Natural killer cell (primary cell): ENCODE data around the gene SASS6. TPM values are rescaled to one million over a fixed set of nuclear protein-coding genes. Genes with fewer than 3 reads are reported as not detected.
"Not testable (repeated sequence)": the region's sequence is repeated elsewhere in the genome, so short reads cannot be mapped to it uniquely, and the experiment has no call there.

Experiments used
- ATAC-seq, 3 donors: fragments of 150-1000 bp in 2 of 3; fragments of 200-7000 bp in 1 of 3; cut with Tn5 transposase; 1 replicate in 1 of 3; 2 replicates in 2 of 3; pipeline ENCODE4 v1.10.0; 2021; ENCODE audit warnings: mild to moderate bottlenecking in 2 of 3, moderate library complexity in 2 of 3
- DNase-seq, 2 donors: peaks; one replicate each; pipeline versions ENCODE4 v3.0.0 to v3.0.0-alpha.2; 2013 to 2021; ENCODE audit warnings: mixed read lengths in 1 of 2
- H3K27ac ChIP-seq: one replicate; pipeline ENCODE4 v1.5.1; 2013; ENCODE audit warnings: mild to moderate bottlenecking, low read length
- H3K27me3 ChIP-seq: one replicate; pipeline ENCODE4 v1.6.1; 2013; ENCODE audit warnings: low read length; ENCODE audit not compliant: control insufficient read depth, insufficient read depth
- H3K36me3 ChIP-seq: one replicate; pipeline ENCODE4 v1.6.1; 2013; ENCODE audit warnings: low read length; ENCODE audit not compliant: control insufficient read depth, insufficient read depth
- H3K4me1 ChIP-seq: one replicate; pipeline ENCODE4 v1.6.1; 2013; ENCODE audit warnings: low read length; ENCODE audit not compliant: control insufficient read depth, insufficient read depth
- H3K4me3 ChIP-seq: one replicate; pipeline ENCODE4 v1.5.1; 2013; ENCODE audit warnings: low read length
- H3K9me3 ChIP-seq: one replicate; pipeline ENCODE4 v1.6.1; 2013; ENCODE audit warnings: low read length; ENCODE audit not compliant: control insufficient read depth, insufficient read depth
- H3K27ac Mint-ChIP-seq, 2 donors: one replicate each; pipeline ENCODE4 v1.8.0; 2022; ENCODE audit warnings: mild to moderate bottlenecking in 2 of 2, mixed read lengths in 2 of 2, moderate library complexity in 1 of 2
- H3K27me3 Mint-ChIP-seq, 2 donors: one replicate each; pipeline ENCODE4 v1.8.0; 2022; ENCODE audit warnings: low read depth in 2 of 2, mixed read lengths in 2 of 2
- H3K36me3 Mint-ChIP-seq: one replicate; pipeline ENCODE4 v1.8.0; 2022; ENCODE audit warnings: mixed read lengths
- H3K4me1 Mint-ChIP-seq, 2 donors: one replicate each; pipeline ENCODE4 v1.8.0; 2022; ENCODE audit warnings: mixed read lengths in 2 of 2
- H3K4me3 Mint-ChIP-seq: one replicate; pipeline ENCODE4 v1.8.0; 2022; ENCODE audit warnings: mild to moderate bottlenecking, moderate library complexity, mixed read lengths
- H3K9me3 Mint-ChIP-seq, 2 donors: one replicate each; pipeline ENCODE4 v1.8.0; 2022; ENCODE audit warnings: mixed read lengths in 2 of 2
- WGBS: methylation state at CpG from one replicate; pipeline ENCODE4 v1.1.7; 2013; ENCODE audit warnings: missing lambda C conversion rate; ENCODE audit not compliant: insufficient coverage; 5-methylcytosine and 5-hydroxymethylcytosine counted together
- intact Hi-C: fragments of 100-400 bp; cut with micrococcal nuclease; formaldehyde crosslinking; loops from one replicate; pipeline ENCODE4 v1.14.2; 2022
- total RNA-seq, 4 donors: library from RNA; stranded (reverse); fragments of 120-200 nt in 1 of 4; gene quantifications; one replicate each; pipeline versions ENCODE4 v1.2.3 to v1.2.4, GENCODE V29; 2013 to 2022
- TF ChIP-seq, protein P1 (sequence below): fragments of 200-600 bp; IDR thresholded peaks from one replicate; pipeline ENCODE4 v1.8.0; 2022; ENCODE audit warnings: antibody characterized with exemption

SASS6 gene
- total RNA-seq, 3 donors from 2014 or later (not counting 1 experiment from before 2014, with no cell fraction given), result 5.3 to 6.2 (median 5.6) TPM

DNA sequence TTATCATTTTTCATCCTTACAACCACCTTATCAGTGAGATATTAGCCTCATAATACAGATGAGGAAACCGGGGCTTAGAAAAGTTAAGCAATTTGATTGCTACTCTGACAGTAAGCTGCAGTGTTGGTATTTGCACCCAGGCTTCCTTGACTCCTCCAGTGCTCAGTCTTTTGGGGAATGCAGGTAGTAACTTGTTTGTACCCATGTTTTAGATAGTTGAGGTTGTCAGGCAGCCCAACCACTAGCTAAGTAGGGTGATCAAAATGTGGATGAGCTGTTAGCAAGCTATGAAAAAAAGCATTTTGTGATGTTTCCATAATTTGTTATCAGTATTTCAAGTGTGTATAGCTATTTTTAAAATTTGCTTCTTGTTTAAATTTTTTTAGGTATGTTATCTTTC lies 80.8 kb downstream of the SASS6 start:
- Histone ChIP-seq H3K4me1 (peaks cover 15% of the 10 kb centered on the region), H3K27me3 (no peaks in the 10 kb centered on the region), H3K36me3 (peaks cover 11% of the 10 kb centered on the region), H3K9me3 (no peaks in the 10 kb centered on the region), H3K27ac (no peak overlapping the region), H3K4me3 (no peak overlapping the region)
- TF ChIP-seq, protein P1, sequence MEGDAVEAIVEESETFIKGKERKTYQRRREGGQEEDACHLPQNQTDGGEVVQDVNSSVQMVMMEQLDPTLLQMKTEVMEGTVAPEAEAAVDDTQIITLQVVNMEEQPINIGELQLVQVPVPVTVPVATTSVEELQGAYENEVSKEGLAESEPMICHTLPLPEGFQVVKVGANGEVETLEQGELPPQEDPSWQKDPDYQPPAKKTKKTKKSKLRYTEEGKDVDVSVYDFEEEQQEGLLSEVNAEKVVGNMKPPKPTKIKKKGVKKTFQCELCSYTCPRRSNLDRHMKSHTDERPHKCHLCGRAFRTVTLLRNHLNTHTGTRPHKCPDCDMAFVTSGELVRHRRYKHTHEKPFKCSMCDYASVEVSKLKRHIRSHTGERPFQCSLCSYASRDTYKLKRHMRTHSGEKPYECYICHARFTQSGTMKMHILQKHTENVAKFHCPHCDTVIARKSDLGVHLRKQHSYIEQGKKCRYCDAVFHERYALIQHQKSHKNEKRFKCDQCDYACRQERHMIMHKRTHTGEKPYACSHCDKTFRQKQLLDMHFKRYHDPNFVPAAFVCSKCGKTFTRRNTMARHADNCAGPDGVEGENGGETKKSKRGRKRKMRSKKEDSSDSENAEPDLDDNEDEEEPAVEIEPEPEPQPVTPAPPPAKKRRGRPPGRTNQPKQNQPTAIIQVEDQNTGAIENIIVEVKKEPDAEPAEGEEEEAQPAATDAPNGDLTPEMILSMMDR, result no peak
- Mint-ChIP-seq H3K36me3 (no peaks in the 10 kb centered on the region), H3K4me3 (no peak overlapping the region), H3K9me3 (no peaks in the 10 kb centered on the region), H3K27ac (peak overlapping the region in 1 of 2 donors; percentile 53), H3K4me1 (peaks cover 38 to 52% of the 10 kb centered on the region in 2 donors), H3K27me3 (no peaks in the 10 kb centered on the region)
- DNase-seq (no peak), ATAC-seq (no peak)
- intact Hi-C loops, result no loop called here
- WGBS, result 100% methylated on average over 1 of the region's 1 CpG

DNA sequence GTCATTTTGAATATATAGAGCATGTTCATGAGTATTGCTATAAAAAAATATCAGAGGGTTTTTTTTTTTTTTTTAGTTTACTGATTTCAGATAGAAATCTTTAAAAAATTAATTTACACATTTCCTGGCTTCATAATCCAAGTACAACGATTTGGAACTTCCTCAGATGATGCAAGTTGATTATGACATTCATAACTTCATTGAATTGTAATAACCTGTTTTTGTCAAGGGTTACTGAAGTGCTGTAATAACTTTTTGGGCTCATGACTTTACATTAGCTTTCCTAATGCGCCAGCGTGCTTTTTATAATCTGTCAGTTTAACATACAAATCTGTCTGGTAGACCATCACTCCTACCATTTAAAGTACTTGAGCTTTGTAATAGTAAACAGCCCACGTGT lies 81.3 kb downstream of the SASS6 start:
- 94% methylated on average over 2 of the region's 4 CpGs for WGBS
- TF ChIP-seq, protein P1, result no peak
- Histone ChIP-seq H3K4me1 (peaks cover 15% of the 10 kb centered on the region), H3K36me3 (peaks cover 11% of the 10 kb centered on the region), H3K27ac (no peak overlapping the region), H3K4me3 (no peak overlapping the region), H3K9me3 (no peaks in the 10 kb centered on the region), H3K27me3 (no peaks in the 10 kb centered on the region)
- no peaks in the 10 kb centered on the region for H3K27me3 Mint-ChIP-seq
- DNase-seq (no peak), ATAC-seq (no peak)
- no peak overlapping the region for H3K4me3 Mint-ChIP-seq
- peaks cover 43 to 52% of the 10 kb centered on the region in 2 donors for H3K4me1 Mint-ChIP-seq
- H3K36me3 Mint-ChIP-seq, result no peaks in the 10 kb centered on the region
- H3K9me3 Mint-ChIP-seq, result no peaks in the 10 kb centered on the region
- peak overlapping the region in 1 of 2 donors; percentile 53 for H3K27ac Mint-ChIP-seq
- intact Hi-C loops, result no loop called here

DNA sequence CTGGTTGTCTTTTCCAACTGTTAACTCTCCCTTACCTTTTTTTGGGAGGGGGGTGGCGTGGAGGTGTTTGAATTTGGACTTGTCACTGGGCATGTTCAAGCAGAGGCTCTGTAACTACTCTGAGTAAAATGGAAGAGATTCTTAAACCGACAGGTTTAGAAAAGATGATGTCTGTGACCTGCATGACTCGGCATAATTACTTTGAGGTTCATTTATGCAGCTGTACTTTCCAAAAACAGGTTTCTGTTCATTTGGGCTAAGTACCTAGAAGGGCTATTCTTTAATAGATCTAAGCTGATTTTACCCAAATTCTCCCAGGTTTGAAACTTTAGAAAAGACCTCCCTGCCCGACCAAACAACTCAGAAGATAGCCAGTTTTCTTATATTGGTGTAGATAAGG lies 82.6 kb downstream of the SASS6 start:
- no peak for ATAC-seq
- no peaks in the 10 kb centered on the region for H3K36me3 Mint-ChIP-seq
- intact Hi-C loops, result no loop called here
- TF ChIP-seq, protein P1, result no peak
- H3K9me3 Mint-ChIP-seq, result no peaks in the 10 kb centered on the region
- Histone ChIP-seq H3K4me1 (peaks cover 19% of the 10 kb centered on the region), H3K27ac (no peak overlapping the region), H3K9me3 (no peaks in the 10 kb centered on the region), H3K36me3 (peaks cover 11% of the 10 kb centered on the region), H3K27me3 (no peaks in the 10 kb centered on the region), H3K4me3 (no peak overlapping the region)
- peaks cover 48 to 51% of the 10 kb centered on the region in 2 donors for H3K4me1 Mint-ChIP-seq
- no peak overlapping the region for H3K4me3 Mint-ChIP-seq
- H3K27me3 Mint-ChIP-seq, result no peaks in the 10 kb centered on the region
- 69% methylated on average over 3 of the region's 4 CpGs for WGBS
- no peak for DNase-seq
- peak overlapping the region; percentile 11 to 58 for H3K27ac Mint-ChIP-seq

DNA sequence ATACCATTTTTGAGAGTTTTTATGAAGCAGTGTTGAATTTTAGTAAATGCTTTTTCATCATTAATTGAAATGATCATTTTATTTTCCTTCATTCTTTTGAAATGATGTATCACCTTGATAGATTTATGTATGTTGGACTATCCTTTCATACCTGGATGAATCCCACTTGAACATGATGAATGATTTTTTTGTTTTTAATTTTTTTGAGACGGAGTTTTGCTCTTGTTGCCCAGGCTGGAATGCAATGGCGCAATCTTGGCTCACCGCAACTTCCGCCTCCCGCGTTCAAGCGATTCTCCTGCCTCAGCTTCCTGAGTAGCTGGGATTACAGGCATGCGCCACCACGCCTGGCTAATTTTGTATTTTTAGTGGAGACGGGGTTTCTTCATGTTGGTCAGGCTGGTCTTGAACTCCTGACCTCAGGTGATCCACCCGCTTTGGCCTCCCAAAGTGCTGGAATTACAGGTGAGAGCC lies 85.5 kb downstream of the SASS6 start:
- ATAC-seq, H3K4me3 ChIP-seq, H3K36me3 Mint-ChIP-seq, H3K36me3 ChIP-seq, H3K27ac ChIP-seq, intact Hi-C loops, H3K9me3 Mint-ChIP-seq, H3K9me3 ChIP-seq, DNase-seq, H3K27me3 ChIP-seq, H3K27me3 Mint-ChIP-seq: not testable (repeated sequence)
- H3K4me1 ChIP-seq, result peaks cover 19% of the 10 kb centered on the region
- Mint-ChIP-seq H3K4me1 (peaks cover 66 to 68% of the 10 kb centered on the region in 2 donors), H3K27ac (peak overlapping the region; percentile 72 to 74), H3K4me3 (peak overlapping the region; percentile 53)
- 90% methylated on average over 11 of the region's 11 CpGs for WGBS
